Gastrocnemius medialis (tissue), 4 donors: ENCODE measurements around the gene PIEZO1.

Experiments
- POLR2A ChIP-seq, 2 donors: fragments of 450-650 bp; IDR thresholded peaks; one replicate each; pipeline ENCODE4 v1.6.1; 2017; ENCODE audit warnings: antibody characterized with exemption in 2 of 2, mild to moderate bottlenecking in 2 of 2, moderate library complexity in 2 of 2
- TF ChIP-seq, protein P1 (sequence below), 5 experiments: fragments of 450-650 bp in 3 of 5; fragments of 200-600 bp in 2 of 5; sonication (generic) in 2 of 5; IDR thresholded peaks in 4 of 5; conservative IDR thresholded peaks in 1 of 5; 1 replicate in 4 of 5; 2 replicates in 1 of 5; pipeline ENCODE4 v1.5.1; 2016 to 2019; ENCODE audit warnings: antibody characterized with exemption in 5 of 5, mild to moderate bottlenecking in 3 of 5, moderate library complexity in 3 of 5

DNA sequence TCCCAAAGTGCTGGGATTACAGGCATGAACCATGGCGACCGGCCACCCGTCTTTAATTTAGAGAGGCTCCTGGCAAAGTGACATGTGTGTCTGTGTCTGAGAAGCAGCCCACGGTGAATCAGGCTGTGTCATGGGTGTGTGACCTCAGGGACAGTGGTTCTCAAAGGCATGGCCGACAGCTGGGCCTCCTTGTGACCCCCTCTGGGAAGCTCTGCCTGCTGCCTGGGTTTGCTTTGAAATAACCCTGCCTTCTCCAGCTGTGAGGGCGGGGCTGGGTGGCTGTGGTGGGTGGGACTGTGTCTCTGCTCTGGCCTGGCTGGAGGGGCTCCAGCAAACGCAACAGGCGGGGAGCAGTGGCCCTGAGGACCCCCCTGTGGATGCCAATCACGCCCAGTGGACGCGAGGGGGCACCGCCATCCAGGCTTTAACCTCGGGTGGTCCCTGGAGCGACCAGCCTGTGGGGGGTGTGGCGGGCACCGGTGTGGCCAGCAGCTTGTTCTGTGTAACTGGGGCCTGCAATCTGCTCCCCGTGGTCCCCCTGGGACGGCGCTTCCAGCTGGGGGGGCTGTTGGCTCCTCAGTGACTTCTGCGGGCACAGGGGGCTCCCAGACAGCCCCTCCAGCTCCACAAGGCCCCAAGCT is 35.5 kb upstream of the PIEZO1 start:
- TF ChIP-seq, protein P1, sequence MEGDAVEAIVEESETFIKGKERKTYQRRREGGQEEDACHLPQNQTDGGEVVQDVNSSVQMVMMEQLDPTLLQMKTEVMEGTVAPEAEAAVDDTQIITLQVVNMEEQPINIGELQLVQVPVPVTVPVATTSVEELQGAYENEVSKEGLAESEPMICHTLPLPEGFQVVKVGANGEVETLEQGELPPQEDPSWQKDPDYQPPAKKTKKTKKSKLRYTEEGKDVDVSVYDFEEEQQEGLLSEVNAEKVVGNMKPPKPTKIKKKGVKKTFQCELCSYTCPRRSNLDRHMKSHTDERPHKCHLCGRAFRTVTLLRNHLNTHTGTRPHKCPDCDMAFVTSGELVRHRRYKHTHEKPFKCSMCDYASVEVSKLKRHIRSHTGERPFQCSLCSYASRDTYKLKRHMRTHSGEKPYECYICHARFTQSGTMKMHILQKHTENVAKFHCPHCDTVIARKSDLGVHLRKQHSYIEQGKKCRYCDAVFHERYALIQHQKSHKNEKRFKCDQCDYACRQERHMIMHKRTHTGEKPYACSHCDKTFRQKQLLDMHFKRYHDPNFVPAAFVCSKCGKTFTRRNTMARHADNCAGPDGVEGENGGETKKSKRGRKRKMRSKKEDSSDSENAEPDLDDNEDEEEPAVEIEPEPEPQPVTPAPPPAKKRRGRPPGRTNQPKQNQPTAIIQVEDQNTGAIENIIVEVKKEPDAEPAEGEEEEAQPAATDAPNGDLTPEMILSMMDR (IDR thresholded peaks at IDR 0.05 in 4 of 5, conservative IDR thresholded peaks at IDR 0.05 in 1 of 5) = no peak
- no peak for TF ChIP-seq POLR2A (IDR thresholded peaks at IDR 0.05)
